GM12878 (cell line): Measurements from ENCODE around the gene CDK2. TPM values are rescaled to one million over a fixed set of nuclear protein-coding genes. Genes with fewer than 3 reads are reported as not detected.

Source experiments
- ATAC-seq: fragments of 200-7000 bp; cut with Tn5 transposase; 3 replicates; pipeline ENCODE4 v1.9.1; 2020; ENCODE audit warnings: mild to moderate bottlenecking, moderate library complexity
- BruUV-seq: library from RNA; stranded (reverse); fragments of 400-500 nt; replicated peaks from 2 replicates; lab custom pipeline; 2021; lab: Mats Ljungman, UMichigan
- CTCF ChIA-PET: fragments of 300-600 bp; sonication (Branson Sonifier 250); formaldehyde crosslinking; extraction: SDS; loops from one replicate; lab custom pipeline; 2021; ENCODE audit warnings: inconsistent platforms; lab: Yijun Ruan, JAX
- POLR2A ChIA-PET: fragments of 350-600 bp; formaldehyde crosslinking; extraction: SDS; loops from one replicate; lab custom pipeline; 2021; ENCODE audit warnings: inconsistent platforms; lab: Charles Lee
- RAD21 ChIA-PET: fragments of 300-600 bp; sonication (Branson Sonifier 250); formaldehyde crosslinking; loops from one replicate; lab custom pipeline; 2023; ENCODE audit warnings: antibody characterized with exemption; ENCODE audit not compliant: unreplicated experiment; lab: Charles Lee
- SMC1A ChIA-PET: fragments of 300-600 bp; sonication (Branson Sonifier 250); formaldehyde crosslinking; loops from one replicate; lab custom pipeline; 2023; ENCODE audit not compliant: unreplicated experiment, uncharacterized antibody; lab: Charles Lee
- DNase-seq: peaks from one replicate; pipeline ENCODE4 v3.0.0-alpha.2; 2011; ENCODE audit warnings: low read depth, low spot score
- FAIRE-seq: peaks from 3 replicates; lab custom pipeline; 2011; peaks lifted over from hg19 to GRCh38; lab: Jason Lieb, UNC
- H2AFZ ChIP-seq: 2 replicates; pipeline ENCODE4 v1.6.0; 2011; ENCODE audit warnings: low read depth, low read length, control low read depth; ENCODE audit not compliant: control insufficient read depth
- H3K27ac ChIP-seq: 2 replicates; pipeline ENCODE4 v1.5.1; 2011; ENCODE audit warnings: control low read depth; ENCODE audit not compliant: control insufficient read depth, insufficient read depth
- H3K27me3 ChIP-seq, 2 experiments: replicated peaks in 1 of 2; 2 replicates each; pipeline versions ENCODE4 v1.6.0 to v1.6.1; 2011; ENCODE audit warnings: low read length in 1 of 2; ENCODE audit not compliant: control insufficient read depth in 2 of 2, insufficient read depth in 2 of 2
- H3K36me3 ChIP-seq, 2 experiments: 2 replicates each; pipeline ENCODE4 v1.5.1; 2011; ENCODE audit warnings: low read length in 1 of 2; ENCODE audit not compliant: control insufficient read depth in 2 of 2, insufficient read depth in 2 of 2
- H3K4me1 ChIP-seq: 2 replicates; pipeline ENCODE4 v1.6.1; 2011; ENCODE audit warnings: mild to moderate bottlenecking, low read length, moderate library complexity, mixed read lengths; ENCODE audit not compliant: control insufficient read depth, insufficient read depth
- H3K4me2 ChIP-seq: 2 replicates; pipeline ENCODE4 v1.6.0; 2011; ENCODE audit warnings: control low read depth; ENCODE audit not compliant: control insufficient read depth, insufficient read depth
- H3K4me3 ChIP-seq: fragments of 200-600 bp; sonication (generic); 2 replicates; pipeline ENCODE4 v1.5.1; 2016
- H3K79me2 ChIP-seq: 2 replicates; pipeline ENCODE4 v1.6.0; 2011; ENCODE audit warnings: low read length; ENCODE audit not compliant: control insufficient read depth, insufficient read depth
- H3K9ac ChIP-seq: 2 replicates; pipeline ENCODE4 v1.8.0; 2011; ENCODE audit warnings: low read length, control low read depth, mixed read lengths; ENCODE audit not compliant: control insufficient read depth, insufficient read depth
- H3K9me3 ChIP-seq: replicated peaks from 3 replicates; pipeline ENCODE4 v1.5.1; 2011; ENCODE audit warnings: mild to moderate bottlenecking, low read length; ENCODE audit not compliant: control insufficient read depth, insufficient read depth
- H4K20me1 ChIP-seq: 2 replicates; pipeline ENCODE4 v1.6.0; 2011; ENCODE audit not compliant: control insufficient read depth, insufficient read depth
- BCL11A ChIP-seq: IDR thresholded peaks from 2 replicates; pipeline ENCODE4 v1.6.1; 2011; ENCODE audit warnings: low read depth, low read length
- HDAC6 ChIP-seq: fragments of 200-600 bp; sonication (generic); IDR thresholded peaks from one replicate; pipeline ENCODE4 v1.8.0; 2017; ENCODE audit warnings: antibody characterized with exemption; ENCODE audit not compliant: unreplicated experiment
- IKZF2 ChIP-seq, 2 experiments: fragments of 450-650 bp; IDR thresholded peaks; 2 replicates each; pipeline ENCODE4 v1.6.1; 2017; ENCODE audit warnings: mild to moderate bottlenecking in 2 of 2, moderate library complexity in 2 of 2
- JUNB ChIP-seq: IDR thresholded peaks from 2 replicates; pipeline ENCODE4 v1.6.1; 2016; ENCODE audit warnings: antibody characterized with exemption, mild to moderate bottlenecking
- MYC ChIP-seq: IDR thresholded peaks from 2 replicates; pipeline ENCODE4 v1.6.1; 2011; ENCODE audit warnings: mild to moderate bottlenecking, low read length, moderate library complexity, inconsistent platforms; ENCODE audit not compliant: insufficient read depth, insufficient replicate concordance, insufficient read length, severe bottlenecking
- NR2F1 ChIP-seq: fragments of 450-650 bp; conservative IDR thresholded peaks from 2 replicates; pipeline ENCODE4 v1.6.1; 2017; ENCODE audit warnings: mild to moderate bottlenecking
- RBBP5 ChIP-seq: fragments of 200-600 bp; sonication (generic); conservative IDR thresholded peaks from 2 replicates; pipeline ENCODE4 v1.6.1; 2016
- RFX5 ChIP-seq: IDR thresholded peaks from 2 replicates; pipeline ENCODE4 v1.6.1; 2011; ENCODE audit warnings: low read depth, low read length, improper control_type of control experiment
- SP1 ChIP-seq: IDR thresholded peaks from one replicate; pipeline ENCODE4 v1.6.1; 2011; ENCODE audit warnings: low read depth, low read length
- TCF3 ChIP-seq: IDR thresholded peaks from 2 replicates; pipeline ENCODE4 v1.6.1; 2012; ENCODE audit warnings: low read depth, mild to moderate bottlenecking, low read length, borderline replicate concordance; ENCODE audit not compliant: insufficient read depth
- ZNF207 ChIP-seq: fragments of 450-650 bp; IDR thresholded peaks from 2 replicates; pipeline ENCODE4 v1.6.1; 2014; ENCODE audit warnings: antibody characterized with exemption, mild to moderate bottlenecking, borderline replicate concordance
- WGBS: methylation state at CpG from one replicate; pipeline ENCODE4 v1.1.6; 2016; ENCODE audit warnings: low lambda C conversion rate; ENCODE audit not compliant: insufficient replicate concordance, insufficient coverage; ENCODE audit errors: missing lambda C conversion rate; 5-methylcytosine and 5-hydroxymethylcytosine counted together
- in situ Hi-C: fragments of 300-500 bp; cut with MboI; formaldehyde crosslinking; loops from 9 replicates; pipeline ENCODE4 v1.14.3; 2018; ENCODE audit warnings: mixed read lengths
- intact Hi-C: fragments of 100-400 bp; cut with micrococcal nuclease; formaldehyde crosslinking; loops from one replicate; pipeline ENCODE4 v1.14.2; 2022; ENCODE audit not compliant: unreplicated experiment
- polyA plus RNA-seq, 11 experiments: library from polyadenylated mRNA; depleted of rRNA in 4 of 11; unstranded in 6 of 11; stranded (reverse) in 5 of 11; fragments of >200 nt; fragmentation: Nextera tagmentation in 4 of 11; fragmentation: Illumina TruSeq in 1 of 11; extraction: Ambion mirVana in 4 of 11; extraction: Trizol in 1 of 11; gene quantifications; 1 replicate in 1 of 11; 2 replicates in 10 of 11; pipeline versions ENCODE4 v1.2.1 to v1.2.3, GENCODE V29; 2011 to 2016; ENCODE audit warnings: inconsistent platforms in 2 of 11, missing spikeins in 2 of 11, low read depth in 1 of 11
- total RNA-seq, 4 experiments: library from RNA; depleted of rRNA in 3 of 4; stranded (reverse); fragments of >200 nt in 3 of 4; fragmentation: Illumina TruSeq in 1 of 4; extraction: Trizol in 1 of 4; gene quantifications; 2 replicates each; pipeline versions ENCODE4 v1.2.1 to v1.2.3, GENCODE V29; 2013 to 2021

CDK2 gene
- total and polyA plus RNA-seq, 10 of the 15 experiments (the other 5 are each of a cell fraction or from before 2014, with no cell fraction given) = 13.1 to 138 (median 82.2) TPM

- 52% methylated on average over 2 of the region's 2 CpGs for WGBS
Measured at GRCh38 chr12:56010111-56010570, 43.5 kb downstream of the CDK2 start.

GRCh38 chr12:56011509-56012090 lies 45.0 kb downstream of the CDK2 start:
- DNase-seq (no peak), ATAC-seq (no peak), FAIRE-seq (no peak)
- no TSS peak for BruUV-seq
- no peaks in the 10 kb centered on the region for H3K9me3 ChIP-seq
- H3K4me2 ChIP-seq = no peak overlapping the region
- CTCF ChIA-PET = interaction anchor here (1.1 kb wide), 1 partner anchor 18 kb away, joined by 6 read pairs; no protein-coding TSS in a partner anchor
- intact Hi-C loops = no loop called here
- POLR2A ChIA-PET = no interaction called here
- no peaks in the 10 kb centered on the region for H3K4me1 ChIP-seq
- H3K27ac ChIP-seq = no peak overlapping the region
- no peak overlapping the region for H3K9ac ChIP-seq
- SMC1A ChIA-PET = interaction anchor here (0.9 to 1.4 kb wide), 4 partner anchors 13 to 273 kb away, joined by 3 read pairs; no protein-coding TSS in a partner anchor
- H2AFZ ChIP-seq = no peak overlapping the region
- no peak overlapping the region for H3K4me3 ChIP-seq
- H3K36me3 ChIP-seq = no peaks in the 10 kb centered on the region
- 97% methylated on average over 2 of the region's 2 CpGs for WGBS
- H4K20me1 ChIP-seq = no peaks in the 10 kb centered on the region
- RAD21 ChIA-PET = no interaction called here
- no peaks in the 10 kb centered on the region for H3K27me3 ChIP-seq
- no peaks in the 10 kb centered on the region for H3K79me2 ChIP-seq
- in situ Hi-C loops = no loop called here
- TF ChIP-seq NR2F1 (no peak), RFX5 (no peak), SP1 (no peak), BCL11A (no peak), JUNB (no peak)

More at GRCh38 chr12:56010111-56010570, 43.5 kb downstream of the CDK2 start:
- no peaks in the 10 kb centered on the region for H3K27me3 ChIP-seq
- RAD21 ChIA-PET = interaction anchor here (1.2 to 1.6 kb wide), 2 partner anchors 13 to 19 kb away, joined by 4 to 8 read pairs; partner anchors contain the start of gene SUOX
- POLR2A ChIA-PET = interaction anchor here (0.7 to 1.6 kb wide), 3 partner anchors 12 to 85 kb away, joined by 3 to 6 read pairs (median 3); partner anchors contain the start of gene SUOX
- H3K79me2 ChIP-seq = no peaks in the 10 kb centered on the region
- no peaks in the 10 kb centered on the region for H3K9me3 ChIP-seq
- no peak overlapping the region for H3K27ac ChIP-seq
- ATAC-seq (no peak), FAIRE-seq (no peak), DNase-seq (no peak)
- no peak overlapping the region for H3K9ac ChIP-seq
- no peak overlapping the region for H3K4me2 ChIP-seq
- CTCF ChIA-PET = interaction anchor here (1.1 to 2.4 kb wide), 4 partner anchors 13 to 272 kb away, joined by 3 to 15 read pairs (median 8); partner anchors contain the start of gene SUOX
- no peak for TF ChIP-seq TCF3
- no peak for TF ChIP-seq HDAC6
- no peak for TF ChIP-seq JUNB
- TF ChIP-seq RBBP5 = no peak
- TF ChIP-seq ZNF207 = no peak
- TF ChIP-seq MYC = no peak
- TF ChIP-seq IKZF2 (IDR thresholded peaks at IDR 0.05) = no peak
- SMC1A ChIA-PET = interaction anchor here (0.6 to 2.0 kb wide), 7 partner anchors 13 to 272 kb away, joined by 3 to 6 read pairs (median 4); partner anchors contain the start of gene SUOX
- H4K20me1 ChIP-seq = no peaks in the 10 kb centered on the region
- intact Hi-C loops = no loop called here
- no peak overlapping the region for H3K4me3 ChIP-seq
- BruUV-seq = TSS peak; percentile 69
- H3K36me3 ChIP-seq = no peaks in the 10 kb centered on the region
- in situ Hi-C loops = no loop called here
- no peak overlapping the region for H2AFZ ChIP-seq
- H3K4me1 ChIP-seq = no peaks in the 10 kb centered on the region
